NK-92 (cell line): ENCODE data around the gene FFAR2.
"Not testable (repeated sequence)": the region's sequence is repeated elsewhere in the genome, so short reads cannot be mapped to it uniquely, and the experiment has no call there.

Experiments used
- DNase-seq: peaks from one replicate; lab custom pipeline; 2025; ENCODE audit not compliant: unreplicated experiment; lab: John Stamatoyannopoulos, UW

FFAR2 gene

GRCh38 chr19:35447606-35448469, at the start of gene FFAR2:
Gene FFAR2, plus strand, starts transcription at chr19:35448257. Its CDS starts 1,458 bp downstream, at chr19:35449715.
- DNase-seq = no peak

DNA sequence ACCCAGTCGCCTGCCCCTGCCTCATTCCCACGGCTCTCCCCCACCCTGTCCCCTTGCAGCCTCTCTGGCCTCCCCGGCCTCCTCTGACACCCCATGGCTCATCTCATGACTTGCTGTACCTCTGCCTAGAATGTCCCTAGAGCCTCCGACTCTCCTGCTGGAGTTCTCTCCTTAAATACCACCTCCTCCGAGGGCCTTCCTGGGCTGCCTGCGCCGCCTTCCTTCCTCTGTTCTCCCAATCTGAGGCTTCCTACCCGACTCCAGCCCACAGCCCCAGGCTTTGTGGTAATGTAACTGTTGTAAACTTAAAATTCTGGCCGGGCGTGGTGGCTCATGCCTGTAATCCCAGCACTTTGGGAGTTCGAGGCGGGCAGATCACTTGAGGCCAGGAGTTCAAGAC, 49.5 kb upstream of the FFAR2 start:
- DNase-seq = no peak

DNA sequence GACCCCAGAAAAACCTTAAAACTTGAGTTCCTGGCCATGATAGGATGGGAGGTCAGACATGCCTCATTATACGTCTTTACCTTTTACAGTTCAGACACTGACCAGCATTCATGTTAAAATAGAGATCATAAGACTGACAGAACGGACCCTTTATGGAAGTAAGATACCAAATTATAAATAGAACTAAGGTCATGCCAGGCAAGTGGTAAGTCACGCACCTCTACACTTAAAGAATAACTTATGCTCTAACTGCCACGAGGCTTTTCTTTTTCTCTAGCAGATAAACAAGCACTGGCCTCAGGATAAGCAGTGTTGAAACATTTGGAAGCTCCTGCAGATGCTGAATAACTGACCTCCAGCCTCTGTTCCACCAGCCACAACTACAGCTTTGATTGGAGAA, 48.8 kb upstream of the FFAR2 start:
- DNase-seq = no peak

GRCh38 chr19:35399948-35400772, 47.9 kb upstream of the FFAR2 start:
- no peak for DNase-seq

GRCh38 chr19:35400773-35401100, 47.3 kb upstream of the FFAR2 start:
- DNase-seq = no peak

DNA sequence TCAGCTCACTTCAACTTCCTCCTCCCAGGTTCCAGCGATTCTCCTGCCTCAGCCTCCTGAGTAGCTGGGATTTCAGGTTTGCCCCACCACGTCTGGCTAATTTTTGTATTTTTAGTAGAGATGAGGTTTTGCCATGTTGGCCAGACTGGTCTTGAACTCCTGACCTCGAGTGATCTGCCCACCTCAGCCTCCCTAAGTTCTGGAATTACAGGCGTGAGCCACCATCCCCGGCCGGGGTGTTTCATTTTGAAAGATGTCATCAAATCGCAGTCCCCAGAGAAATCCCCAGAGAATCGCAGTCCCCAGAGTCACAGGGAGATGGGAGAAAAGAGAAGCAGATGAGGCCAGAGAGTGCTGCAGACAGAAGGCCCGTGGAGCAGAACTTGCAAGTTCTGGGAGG, 46.6 kb upstream of the FFAR2 start:
- DNase-seq = not testable (repeated sequence)

- no peak for DNase-seq
These were observed 44.8 kb upstream of the FFAR2 start for GRCh38 chr19:35403116-35403760.

DNA sequence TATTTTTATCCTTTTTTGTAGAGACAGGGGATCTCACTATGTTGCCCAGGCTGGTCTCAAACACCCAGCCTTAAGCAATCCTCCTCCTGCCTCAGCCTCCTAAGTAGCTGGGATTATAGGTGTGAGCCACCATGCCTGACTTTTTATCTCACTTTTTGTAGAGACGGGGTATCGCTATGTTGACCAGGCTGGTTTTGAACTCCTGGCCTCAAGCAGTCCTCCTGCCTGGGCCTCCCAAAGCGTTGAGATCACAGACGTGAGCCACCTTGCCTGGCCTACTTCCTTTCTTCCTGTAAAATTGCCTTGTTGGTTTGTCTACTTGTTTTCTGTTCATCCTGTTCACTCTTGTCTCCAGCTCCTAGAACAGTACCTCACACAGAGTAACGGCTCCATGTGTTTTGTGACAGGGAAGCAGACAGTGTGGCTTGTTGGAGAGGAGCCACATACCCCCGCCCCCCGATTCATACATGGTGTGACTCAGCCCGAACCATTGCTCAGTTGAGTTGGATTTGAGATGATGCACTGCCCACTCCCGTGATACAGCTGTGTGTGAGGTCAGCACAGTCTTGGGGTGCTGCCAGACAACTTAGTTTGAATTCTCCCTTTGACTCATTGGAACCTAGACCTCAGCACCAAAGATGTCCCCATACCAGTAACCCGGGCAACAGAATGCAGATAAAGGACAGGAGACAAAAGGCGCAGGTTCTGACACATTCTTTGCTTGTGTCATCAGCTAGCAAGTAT, 43.0 kb upstream of the FFAR2 start:
- no peak for DNase-seq

DNA sequence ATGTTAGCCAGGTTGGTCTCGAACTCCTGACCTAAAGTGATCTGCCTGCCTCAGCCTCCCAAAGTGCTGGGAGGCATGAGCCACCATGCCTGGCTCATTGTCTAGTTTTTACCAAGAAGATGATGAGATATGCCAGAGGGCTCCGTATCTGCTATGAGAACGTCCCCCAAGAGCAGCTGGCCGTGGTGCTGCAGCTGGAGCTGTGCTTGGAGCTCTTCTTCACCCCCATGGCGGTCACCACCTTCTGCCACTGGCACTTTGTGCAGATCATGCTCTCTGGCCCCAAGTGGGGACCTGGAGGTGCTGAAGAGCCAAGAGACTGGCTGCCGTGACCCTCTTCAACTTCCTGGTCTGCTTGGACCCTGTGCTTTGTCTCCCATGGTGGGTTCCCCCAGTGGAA, 40.4 kb upstream of the FFAR2 start:
- DNase-seq = no peak

DNA sequence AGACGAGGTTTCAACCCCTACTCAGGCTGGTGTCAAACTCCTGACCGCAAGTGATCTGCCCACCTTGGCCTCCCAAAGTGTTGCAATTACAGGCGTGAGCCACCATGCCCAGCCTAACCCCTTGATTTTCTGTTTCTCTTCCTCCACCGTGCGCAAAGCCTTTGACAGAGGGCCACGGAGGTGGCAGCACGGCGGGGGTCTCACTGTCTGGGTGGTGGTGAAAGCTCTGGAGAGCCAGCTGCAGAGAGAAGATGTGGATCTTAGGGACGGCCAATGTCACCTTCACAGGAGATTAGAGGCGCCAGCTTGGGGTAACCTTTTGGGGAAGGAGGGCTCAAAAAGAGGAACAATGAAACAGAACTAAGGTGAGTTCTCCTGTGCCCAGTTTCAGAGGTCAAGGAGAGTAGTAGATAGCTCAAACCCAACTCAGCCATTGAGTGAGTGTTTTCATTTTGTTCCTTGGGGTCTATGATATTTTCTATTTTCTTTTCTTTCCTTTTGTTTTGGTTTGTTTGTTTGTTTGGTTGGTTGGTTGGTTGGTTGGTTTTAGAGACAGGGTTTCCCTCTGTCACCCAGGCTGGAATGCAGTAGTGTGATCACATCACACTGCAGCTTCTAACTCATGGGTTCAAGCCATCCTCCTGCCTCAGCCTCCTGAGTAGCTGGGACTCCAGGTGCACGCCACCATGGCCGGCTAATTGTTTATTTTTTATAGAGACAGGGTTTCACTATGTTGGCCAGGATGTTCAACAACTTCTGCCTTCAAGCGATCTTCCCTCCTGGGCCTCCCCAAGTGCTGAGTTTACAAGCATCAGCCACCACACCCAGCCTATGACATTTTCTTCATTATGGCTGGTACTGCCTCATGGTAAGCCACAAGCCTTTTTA, 39.5 kb upstream of the FFAR2 start:
- no peak for DNase-seq

DNA sequence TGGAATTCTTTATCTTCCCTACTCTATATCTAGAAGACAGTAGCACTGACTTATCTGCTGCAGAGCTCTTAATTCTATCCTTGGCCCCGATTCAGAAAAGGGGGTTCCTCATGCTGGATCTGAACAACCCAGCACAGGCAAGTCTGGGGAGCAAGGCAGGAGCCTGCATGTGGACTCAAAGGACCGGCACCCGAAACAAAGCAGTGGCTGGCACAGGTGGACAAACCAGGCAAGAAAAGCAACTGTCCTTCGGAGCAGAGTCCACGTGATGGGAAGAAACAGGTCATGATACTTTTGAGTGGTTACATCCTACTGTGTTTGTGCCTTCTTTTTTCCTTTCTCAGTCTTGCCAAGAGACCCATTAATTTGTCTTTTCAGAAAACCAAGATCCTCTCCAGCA, 38.9 kb upstream of the FFAR2 start:
- no peak for DNase-seq

GRCh38 chr19:35410487-35410886, 37.6 kb upstream of the FFAR2 start:
- no peak for DNase-seq

DNA sequence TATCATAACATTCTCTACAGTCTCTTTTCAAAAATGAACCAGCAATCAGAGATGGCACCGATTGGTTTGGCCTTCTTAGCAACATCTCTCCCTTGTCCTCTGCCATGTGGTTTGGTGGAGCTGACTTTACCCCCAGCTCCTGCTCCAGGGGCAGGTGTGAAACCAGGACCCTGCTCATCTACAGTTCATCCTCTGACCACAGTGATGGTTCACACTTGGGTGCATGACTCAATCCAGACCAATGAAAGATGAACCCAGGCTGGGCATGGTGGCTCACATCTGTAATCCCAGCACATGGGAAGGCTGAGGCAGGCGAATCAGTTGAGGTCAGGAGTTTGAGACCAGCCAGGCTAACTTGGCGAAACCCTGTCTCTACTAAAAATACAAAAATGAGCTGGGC, 33.6 kb upstream of the FFAR2 start:
- DNase-seq = no peak

- DNase-seq = no peak
These were observed 31.7 kb upstream of the FFAR2 start for GRCh38 chr19:35416331-35416730.

- no peak for DNase-seq
These were observed 30.8 kb upstream of the FFAR2 start for GRCh38 chr19:35417278-35417677.

DNA sequence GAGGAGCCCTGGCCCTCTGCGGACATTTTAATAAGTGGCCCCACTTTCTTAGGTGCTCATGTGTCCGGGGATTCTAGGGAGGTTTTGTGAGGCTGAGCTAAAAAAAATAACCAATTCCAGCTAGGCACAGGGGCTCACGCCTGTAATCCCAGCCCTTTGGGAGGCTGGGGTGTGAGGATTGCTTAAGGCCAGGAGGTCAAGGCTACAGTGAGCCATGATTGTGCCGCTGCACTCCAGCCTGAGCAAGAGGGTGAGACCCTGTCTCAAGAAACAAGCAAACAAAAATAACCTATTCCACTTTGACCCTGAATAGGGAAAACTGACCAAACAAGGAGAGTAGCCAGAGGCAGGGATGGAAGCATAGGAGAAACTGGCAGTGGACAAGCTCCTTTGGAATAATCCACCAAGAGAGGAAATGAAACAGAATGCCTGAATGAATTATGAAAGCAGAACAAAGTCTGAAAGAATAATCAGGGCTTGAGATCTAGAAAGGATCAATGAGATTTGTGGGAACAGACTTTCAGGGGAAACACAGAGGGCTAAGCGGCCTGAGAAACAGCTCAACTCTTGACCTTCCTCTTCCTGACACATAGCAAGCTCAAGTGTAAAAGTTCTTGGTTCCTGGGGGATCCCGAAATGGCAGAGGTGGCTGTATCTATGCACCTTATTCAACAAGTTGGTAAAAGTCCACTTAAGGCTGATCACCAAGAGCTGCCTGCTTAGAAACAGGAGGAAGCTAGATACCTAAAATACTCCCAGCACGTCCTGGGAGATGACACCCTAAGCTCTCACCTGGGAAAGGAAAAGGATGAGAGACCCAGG, 30.1 kb upstream of the FFAR2 start:
- no peak for DNase-seq

DNA sequence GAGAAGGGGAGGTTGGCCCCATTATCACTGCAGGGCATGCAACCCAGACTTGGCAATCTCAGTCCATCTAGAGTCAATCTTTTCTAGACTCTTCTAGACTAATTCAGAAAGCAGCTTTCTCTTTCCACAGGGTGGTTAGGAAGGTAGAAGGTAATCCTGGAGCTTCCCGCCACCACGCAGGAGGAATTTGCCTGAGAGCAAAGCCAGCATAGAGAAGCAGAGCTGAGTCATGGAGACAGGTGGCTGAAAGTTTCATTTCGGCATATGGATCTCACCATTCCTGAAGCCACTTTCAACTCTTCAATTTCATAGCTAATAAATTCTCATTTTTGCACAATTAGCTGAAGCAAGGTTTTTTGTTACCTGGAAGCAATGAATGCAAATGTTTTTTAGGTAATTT, 29.0 kb upstream of the FFAR2 start:
- DNase-seq = no peak

DNA sequence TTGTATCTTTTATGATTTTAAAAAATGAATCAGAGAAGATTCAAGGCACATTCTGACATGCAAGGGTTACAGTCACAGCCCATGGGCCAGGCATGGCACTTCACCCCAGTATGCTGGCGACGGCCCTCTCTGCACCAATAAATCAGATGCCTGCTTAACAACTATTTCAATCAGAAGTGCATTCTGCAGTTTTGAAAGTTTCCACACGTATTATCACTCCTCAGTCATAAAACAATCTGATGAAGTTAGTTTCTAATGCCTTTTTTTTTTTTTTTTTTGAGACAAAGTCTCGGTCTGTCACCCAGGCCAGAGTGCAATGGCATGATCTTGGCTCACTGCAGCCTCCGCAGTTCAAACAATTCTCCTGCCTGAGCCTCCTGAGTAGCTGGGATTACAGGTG, 28.3 kb upstream of the FFAR2 start:
- DNase-seq = no peak

GRCh38 chr19:35421362-35421761, 26.7 kb upstream of the FFAR2 start:
- DNase-seq = no peak
